ENCODE measurements around the gene ATG14.
"Not testable (repeated sequence)": the region's sequence is repeated elsewhere in the genome, so short reads cannot be mapped to it uniquely, and the experiment has no call there.

Gene ATG14

DNA sequence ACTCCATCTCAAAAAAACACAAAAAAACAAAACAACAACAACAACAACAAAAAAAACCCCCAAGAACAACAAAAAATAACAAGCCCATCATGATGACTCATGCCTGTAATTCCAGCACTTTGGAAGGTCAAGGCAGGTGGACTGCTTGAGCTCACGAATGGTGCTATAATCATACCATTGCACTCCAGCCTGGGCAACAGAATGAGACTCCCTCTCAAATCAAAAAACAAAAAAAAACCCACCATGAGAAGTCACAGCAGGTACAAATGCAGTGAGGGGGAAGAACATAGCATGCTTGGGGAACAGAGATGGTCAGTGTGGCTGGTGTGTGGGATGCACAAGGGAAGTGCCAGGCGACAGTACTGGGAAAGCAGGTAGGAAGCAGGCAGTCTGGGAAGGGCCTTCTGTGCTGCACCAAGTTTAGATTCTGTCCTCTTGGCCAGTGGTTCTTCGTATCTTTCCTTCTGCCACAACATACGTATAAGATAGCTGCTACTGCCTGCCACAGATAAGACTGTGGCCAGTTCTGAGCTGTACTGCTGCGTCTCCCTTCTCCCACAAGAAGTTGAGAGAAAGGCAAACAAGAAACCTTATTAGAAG, 28.0 kb downstream of the ATG14 start:
- no peak for DNase-seq

DNA sequence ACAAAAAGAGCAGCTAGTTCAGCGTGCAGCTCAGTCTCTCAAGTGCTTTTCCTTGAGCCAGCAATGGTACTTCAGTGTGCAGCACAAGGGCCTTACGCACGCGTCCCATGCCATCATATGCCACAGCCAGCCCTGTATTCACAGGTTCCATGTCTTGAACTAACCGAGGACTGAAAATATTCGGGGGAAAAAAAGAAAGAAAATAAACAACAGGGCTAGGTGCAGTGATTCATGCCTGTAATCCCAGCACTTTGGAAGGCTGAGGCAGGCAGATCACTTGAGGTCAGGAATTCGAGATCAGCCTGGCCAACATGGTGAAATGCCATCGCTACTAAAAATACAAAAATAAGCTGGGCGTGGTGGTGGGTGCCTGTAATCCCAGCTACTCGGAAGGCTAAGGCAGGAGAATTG, 28.6 kb downstream of the ATG14 start:
- DNase-seq = not testable (repeated sequence)

- DNase-seq = no peak
Measured at GRCh38 chr14:55382483-55382882, 29.1 kb downstream of the ATG14 start.

DNA sequence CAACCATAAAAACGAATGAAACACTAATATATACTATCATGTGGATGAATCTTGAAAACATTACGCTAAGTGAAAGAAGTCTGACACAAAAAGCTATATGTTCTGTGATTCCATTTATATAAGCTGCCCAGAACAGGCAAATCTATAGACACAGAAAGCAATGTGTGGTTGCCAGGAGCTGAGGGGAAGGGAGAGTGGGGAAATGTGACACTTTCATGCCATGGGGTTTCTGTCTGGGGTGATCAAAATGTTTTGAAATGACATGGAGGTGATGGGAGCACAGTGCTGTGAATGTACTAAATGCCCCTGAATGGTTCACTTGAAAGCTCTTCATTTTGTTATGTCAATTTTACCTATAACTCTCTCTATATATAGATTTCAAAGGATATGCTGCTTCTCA, 30.1 kb downstream of the ATG14 start:
- no peak for DNase-seq

DNA sequence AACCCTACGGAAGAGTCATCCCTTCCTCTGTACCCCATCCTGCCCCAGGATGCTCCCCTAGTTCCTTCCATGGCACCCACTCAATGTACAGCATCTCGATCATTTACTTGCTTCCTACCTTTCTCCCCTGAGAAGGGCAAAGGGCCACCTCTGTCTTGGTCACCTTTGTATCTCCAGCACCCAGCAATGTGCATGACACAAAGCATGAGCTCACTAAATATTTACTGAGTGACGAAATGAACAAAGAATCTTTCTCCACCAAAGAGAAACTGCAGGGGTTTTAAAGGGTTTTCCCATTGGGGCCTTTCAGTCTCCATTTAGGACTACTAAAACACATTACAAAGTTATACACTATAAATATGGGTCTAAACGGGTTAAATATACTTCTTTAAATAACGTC, 30.6 kb downstream of the ATG14 start:
- DNase-seq = no peak

GRCh38 chr14:55377236-55377635, 34.4 kb downstream of the ATG14 start:
- no peak for DNase-seq

- DNase-seq = no peak
Measured at GRCh38 chr14:55374771-55375170, 36.9 kb downstream of the ATG14 start.

GRCh38 chr14:55373784-55374705, 37.6 kb downstream of the ATG14 start:
- no peak for DNase-seq

GRCh38 chr14:55372825-55373224, 38.8 kb downstream of the ATG14 start:
- no peak for DNase-seq

GRCh38 chr14:55372423-55372822, 39.2 kb downstream of the ATG14 start:
- no peak for DNase-seq

DNA sequence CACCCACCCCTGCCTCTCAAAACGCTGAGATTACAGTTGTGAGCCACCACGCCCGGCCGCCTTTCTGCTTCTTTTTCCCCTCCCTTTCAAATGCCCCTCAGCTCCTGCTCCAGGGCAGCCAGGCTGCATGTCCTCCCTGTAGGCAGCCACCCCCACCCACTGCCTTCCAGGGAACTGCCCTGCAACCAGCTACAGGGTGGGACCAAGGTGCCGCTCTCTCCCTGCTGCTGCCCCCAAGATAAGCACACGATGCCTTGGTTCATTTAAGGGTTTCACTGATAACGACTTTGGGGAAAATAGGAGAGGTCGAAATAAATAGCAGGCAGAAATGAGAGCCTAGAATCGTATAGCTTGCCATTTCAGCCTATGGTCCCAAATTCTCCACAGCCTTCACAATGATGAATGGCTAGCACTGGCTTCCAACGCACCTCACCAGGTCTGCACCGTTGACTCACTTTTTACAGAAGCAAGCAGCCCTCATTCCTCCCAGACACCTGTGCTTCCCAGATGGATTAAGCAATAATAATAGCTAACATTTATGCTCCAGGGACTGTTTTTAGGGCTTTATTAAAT, 40.7 kb downstream of the ATG14 start:
- no peak for DNase-seq

GRCh38 chr14:55366271-55366670, 45.4 kb downstream of the ATG14 start:
- DNase-seq = no peak

DNA sequence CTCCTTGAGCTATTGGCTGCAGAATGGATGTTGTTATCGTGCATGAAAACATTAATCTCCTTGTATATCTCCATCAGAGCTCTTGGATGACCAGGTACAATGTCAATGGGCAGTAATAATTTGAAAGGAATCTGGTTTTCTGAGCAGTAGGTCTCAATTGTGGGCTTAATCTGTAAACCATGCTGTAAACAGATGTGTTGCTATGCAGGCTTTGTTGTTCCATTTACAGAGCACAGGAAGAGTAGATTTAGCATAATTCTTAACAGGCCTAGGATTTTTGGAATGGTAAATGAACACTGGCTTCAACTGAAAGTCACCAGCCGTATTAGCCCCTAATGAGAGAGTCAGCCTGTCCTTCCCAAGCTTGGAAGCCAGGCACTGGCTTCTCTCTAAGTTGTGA, 50.4 kb downstream of the ATG14 start:
- no peak for DNase-seq

- DNase-seq = no peak
Measured at GRCh38 chr14:55359307-55359706, 52.3 kb downstream of the ATG14 start.

- no peak for DNase-seq
Measured at GRCh38 chr14:55356913-55357312, 54.7 kb downstream of the ATG14 start.

GRCh38 chr14:55355922-55356321, 55.7 kb downstream of the ATG14 start:
- no peak for DNase-seq

GRCh38 chr14:55354500-55354899, 57.1 kb downstream of the ATG14 start:
- DNase-seq = peak; percentile 42

- DNase-seq = no peak
Measured at GRCh38 chr14:55353686-55354467, 57.8 kb downstream of the ATG14 start.

DNA sequence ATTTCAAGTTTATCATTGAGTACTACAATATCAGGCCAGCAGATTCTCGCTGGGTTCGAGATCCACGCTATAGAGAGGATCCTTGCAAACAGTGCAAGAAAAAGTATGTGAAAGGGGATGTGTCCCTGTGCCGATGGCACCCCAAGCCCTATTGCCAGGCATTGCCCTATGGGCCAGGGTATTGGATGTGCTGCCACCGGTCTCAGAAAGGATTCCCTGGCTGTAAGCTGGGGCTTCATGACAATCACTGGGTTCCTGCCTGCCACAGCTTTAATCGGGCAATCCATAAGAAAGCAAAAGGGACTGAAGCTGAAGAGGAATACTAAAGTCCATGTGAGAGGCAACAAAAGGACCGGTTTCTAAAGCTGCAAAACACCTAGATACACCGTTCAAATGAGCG, 59.4 kb downstream of the ATG14 start:
- no peak for DNase-seq

GRCh38 chr14:55351111-55351510, 60.5 kb downstream of the ATG14 start:
- no peak for DNase-seq

GRCh38 chr14:55350461-55350860, 61.2 kb downstream of the ATG14 start:
- DNase-seq = no peak

DNA sequence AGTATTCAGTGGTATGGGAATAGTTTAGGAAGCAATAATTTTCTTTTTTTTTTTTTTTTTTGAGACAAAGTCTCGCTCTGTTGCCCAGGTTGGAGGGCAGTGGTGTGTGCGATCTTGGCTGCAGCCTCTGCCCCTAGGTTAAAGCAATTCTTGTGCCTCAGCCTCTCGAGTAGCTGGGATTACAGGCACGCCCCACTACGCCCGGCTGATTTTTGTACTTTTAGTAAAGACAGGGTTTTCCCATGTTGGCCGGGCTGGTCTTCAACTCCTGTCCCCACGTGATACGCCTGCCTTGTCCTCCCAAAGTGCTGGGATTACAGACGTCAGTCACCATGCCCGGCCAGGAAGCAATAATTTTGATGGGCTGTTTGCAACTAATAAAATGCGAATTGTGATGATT, 62.1 kb downstream of the ATG14 start:
- no peak for DNase-seq

DNA sequence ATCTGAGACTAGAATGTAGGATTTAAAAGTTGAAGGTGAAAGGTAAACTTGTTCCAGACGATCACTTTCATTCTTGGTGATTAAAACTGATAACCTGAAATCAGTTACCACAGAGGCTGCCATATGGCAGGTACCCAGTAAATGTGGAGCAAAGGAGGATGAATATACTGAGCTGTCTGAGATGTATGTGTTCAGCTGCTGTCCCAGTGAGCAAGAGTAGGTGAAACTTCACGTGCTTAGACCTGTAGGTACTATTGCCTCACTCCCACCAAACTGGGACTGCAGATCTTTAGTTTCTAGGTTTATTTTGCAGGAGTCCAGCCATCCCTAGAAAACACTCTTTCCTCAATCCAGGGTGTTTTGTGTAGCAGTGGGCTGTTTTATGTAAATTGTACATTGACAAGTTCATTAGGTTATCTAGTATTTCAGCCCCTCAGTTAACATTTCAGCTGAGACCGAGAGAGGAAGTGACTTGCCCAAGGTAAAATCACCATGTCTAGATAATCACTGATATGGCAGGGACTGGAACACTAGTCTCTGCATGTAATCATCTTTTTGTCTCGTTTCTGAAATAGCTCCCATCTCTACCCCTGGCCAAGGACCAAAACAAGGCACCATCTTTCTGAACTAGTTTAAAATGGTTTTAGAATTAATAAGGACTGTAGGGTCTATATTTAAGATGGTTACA, 62.7 kb downstream of the ATG14 start:
- DNase-seq = no peak
